ENCODE measurements around the gene FOXP3.
A peak's percentile ranks its signal among the peaks of the same experiment; 100 is the strongest.

Gene FOXP3

DNA sequence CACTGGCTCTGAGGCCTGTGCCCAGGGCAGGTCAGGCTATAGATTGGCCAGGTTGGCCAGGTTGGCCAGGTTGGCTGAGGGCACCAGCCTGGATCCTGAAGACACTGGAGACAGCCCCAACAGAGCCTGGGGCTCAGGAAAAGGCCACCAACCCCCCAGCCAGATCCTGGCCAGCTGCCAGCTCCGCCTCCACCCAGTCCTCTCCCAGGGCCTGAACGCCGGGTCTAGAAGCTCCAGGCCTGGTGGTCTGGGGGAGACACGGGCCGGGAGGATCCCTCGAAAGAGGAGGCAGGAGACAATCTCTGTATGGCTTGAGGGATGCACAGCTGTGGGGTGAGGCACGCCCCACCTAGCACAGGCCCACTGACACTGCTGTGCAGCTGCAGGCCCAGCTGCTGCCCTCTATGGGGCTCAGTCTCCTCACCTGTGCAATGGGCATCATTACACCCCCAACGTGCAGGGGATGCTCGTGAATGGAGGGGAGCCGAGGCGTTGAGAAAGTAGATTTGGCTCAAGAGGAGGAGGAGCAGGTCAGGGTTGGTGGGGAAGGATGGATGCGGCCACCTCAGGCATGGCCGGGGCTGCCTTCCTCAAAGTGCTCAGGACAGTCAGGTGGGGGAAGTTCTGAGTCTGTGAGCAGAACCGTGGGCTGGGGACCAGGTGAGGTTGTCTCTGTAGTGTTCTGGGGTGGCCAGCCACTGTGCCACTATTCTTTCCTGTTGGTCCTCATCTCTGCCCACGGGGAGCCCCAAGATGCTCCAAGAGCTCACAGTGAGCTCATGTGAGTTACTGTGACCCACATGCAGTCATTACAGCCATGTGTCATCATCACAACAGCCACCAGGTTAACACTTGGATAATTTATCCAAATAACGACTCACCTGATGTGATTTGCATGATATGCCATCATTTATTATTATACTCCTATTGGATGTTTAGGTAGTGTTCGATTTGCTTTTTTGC is 28.2 kb upstream of the FOXP3 start:
- Histone ChIP-seq H3K9me3 (ENCODE audit: control insufficient read depth in 2 of 2, low read length in 2 of 2) (no peaks in the 10 kb centered on the region), H3K4me3 (ENCODE audit: low read length in 2 of 2) (no peak overlapping the region), H3K9ac (ENCODE audit: low read depth in 1 of 2, low read length in 2 of 2) (no peak overlapping the region), H3K36me3 (ENCODE audit: control insufficient read depth in 2 of 2, insufficient read depth in 2 of 2, low read length in 2 of 2) (no peaks in the 10 kb centered on the region), H3K27me3 (ENCODE audit: control insufficient read depth in 2 of 2, insufficient read depth in 2 of 2, low read length in 2 of 2) (no peaks in the 10 kb centered on the region), H3K27ac (ENCODE audit: low read depth in 2 of 2, low read length in 2 of 2) (no peak overlapping the region), H3K4me1 (ENCODE audit: control insufficient read depth in 2 of 2, insufficient read depth in 2 of 2, low read length in 2 of 2) (no peaks in the 10 kb centered on the region)

DNA sequence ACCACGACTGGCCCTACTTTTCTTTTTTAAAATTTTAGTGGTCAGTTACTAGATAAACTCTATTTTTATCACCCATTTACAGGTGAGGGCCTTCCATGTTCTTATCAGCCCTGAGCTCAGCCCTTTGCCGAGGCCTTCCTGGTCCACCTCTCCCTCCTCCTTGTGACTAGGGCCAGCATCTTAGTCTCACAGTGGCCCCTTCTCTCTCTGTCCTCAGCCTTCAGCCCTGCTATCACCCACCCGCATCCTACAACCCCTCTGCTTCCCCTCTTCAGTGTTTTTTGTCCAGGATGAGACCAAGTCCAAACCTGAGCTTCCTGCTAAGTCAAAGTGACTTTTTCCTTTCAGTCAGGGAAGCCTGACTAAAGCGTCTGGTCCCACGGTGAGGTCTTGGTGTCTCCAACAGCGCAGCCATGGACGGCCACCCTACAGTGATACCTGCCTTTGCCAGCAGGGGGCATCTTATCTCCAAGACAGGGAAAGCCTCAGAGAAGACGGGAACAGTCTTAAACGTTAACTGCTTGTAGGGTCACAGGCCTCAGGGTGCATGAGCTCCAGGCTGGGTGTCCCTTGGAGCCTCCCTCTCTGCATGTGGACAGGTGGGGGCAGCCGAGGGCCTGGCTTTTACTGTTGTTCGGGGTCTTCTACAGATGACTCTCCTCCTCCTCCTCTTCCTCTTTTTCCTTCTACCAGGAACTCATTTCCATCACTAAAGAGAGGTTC is 27.3 kb upstream of the FOXP3 start:
- no peak overlapping the region for H3K9ac ChIP-seq (ENCODE audit: low read depth in 1 of 2, low read length in 2 of 2)
- H3K27me3 ChIP-seq (ENCODE audit: control insufficient read depth in 2 of 2, insufficient read depth in 2 of 2, low read length in 2 of 2), result no peaks in the 10 kb centered on the region
- H3K4me1 ChIP-seq (ENCODE audit: control insufficient read depth in 2 of 2, insufficient read depth in 2 of 2, low read length in 2 of 2), result no peaks in the 10 kb centered on the region
- H3K9me3 ChIP-seq (ENCODE audit: control insufficient read depth in 2 of 2, low read length in 2 of 2), result no peaks in the 10 kb centered on the region
- H3K36me3 ChIP-seq (ENCODE audit: control insufficient read depth in 2 of 2, insufficient read depth in 2 of 2, low read length in 2 of 2), result no peaks in the 10 kb centered on the region
- H3K27ac ChIP-seq (ENCODE audit: low read depth in 2 of 2, low read length in 2 of 2), result no peak overlapping the region
- H3K4me3 ChIP-seq (ENCODE audit: low read length in 2 of 2), result peak overlapping the region in 1 of 2 donors; percentile 7

DNA sequence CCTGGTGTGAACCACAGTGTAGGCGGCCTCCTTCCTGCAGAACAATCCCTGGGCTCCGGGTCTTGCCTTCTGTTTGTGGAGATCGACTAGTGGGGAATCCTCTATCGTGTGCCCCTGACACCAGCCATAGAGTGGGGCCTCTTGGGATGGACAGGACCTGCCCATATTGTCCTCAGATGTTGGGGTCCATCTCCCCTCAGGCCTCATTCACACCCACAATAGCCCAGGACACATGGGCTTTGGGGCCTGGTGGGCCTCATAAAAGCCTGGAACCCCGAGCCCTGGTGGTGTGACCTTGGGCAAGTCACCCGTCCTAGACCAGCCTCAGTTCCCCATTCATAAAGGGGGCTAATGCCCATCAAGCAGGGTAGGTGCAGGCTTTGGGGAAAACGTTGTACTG is 25.7 kb upstream of the FOXP3 start:
- no peak overlapping the region for H3K4me3 ChIP-seq (ENCODE audit: low read length in 2 of 2)
- H3K36me3 ChIP-seq (ENCODE audit: control insufficient read depth in 2 of 2, insufficient read depth in 2 of 2, low read length in 2 of 2), result no peaks in the 10 kb centered on the region
- H3K27me3 ChIP-seq (ENCODE audit: control insufficient read depth in 2 of 2, insufficient read depth in 2 of 2, low read length in 2 of 2), result no peaks in the 10 kb centered on the region
- H3K9ac ChIP-seq (ENCODE audit: low read depth in 1 of 2, low read length in 2 of 2), result no peak overlapping the region
- no peak overlapping the region for H3K27ac ChIP-seq (ENCODE audit: low read depth in 2 of 2, low read length in 2 of 2)
- no peaks in the 10 kb centered on the region for H3K4me1 ChIP-seq (ENCODE audit: control insufficient read depth in 2 of 2, insufficient read depth in 2 of 2, low read length in 2 of 2)
- no peaks in the 10 kb centered on the region for H3K9me3 ChIP-seq (ENCODE audit: control insufficient read depth in 2 of 2, low read length in 2 of 2)

DNA sequence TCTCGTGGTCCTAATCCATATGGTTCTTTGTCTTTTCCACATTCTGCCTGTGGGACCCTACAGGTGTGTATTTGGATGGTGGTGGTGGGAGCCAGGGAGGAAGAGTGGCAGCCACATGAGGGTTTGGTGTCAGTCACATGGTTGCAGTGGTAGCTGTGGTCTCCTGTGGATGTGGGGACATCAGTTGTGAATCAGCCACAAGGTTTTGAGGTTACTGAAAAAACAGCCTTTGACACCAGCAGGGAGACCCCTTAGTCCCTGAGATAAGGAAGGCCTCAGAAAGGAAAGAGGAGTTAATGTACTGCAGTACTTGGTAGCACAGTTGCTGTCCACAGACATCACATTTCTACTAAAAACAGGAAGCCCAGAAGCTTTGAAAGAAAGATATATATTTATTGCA is 23.2 kb upstream of the FOXP3 start:
- Histone ChIP-seq H3K27ac (ENCODE audit: low read depth in 2 of 2, low read length in 2 of 2) (no peak overlapping the region), H3K4me1 (ENCODE audit: control insufficient read depth in 2 of 2, insufficient read depth in 2 of 2, low read length in 2 of 2) (no peaks in the 10 kb centered on the region), H3K36me3 (ENCODE audit: control insufficient read depth in 2 of 2, insufficient read depth in 2 of 2, low read length in 2 of 2) (no peaks in the 10 kb centered on the region), H3K9ac (ENCODE audit: low read depth in 1 of 2, low read length in 2 of 2) (no peak overlapping the region), H3K9me3 (ENCODE audit: control insufficient read depth in 2 of 2, low read length in 2 of 2) (no peaks in the 10 kb centered on the region), H3K4me3 (ENCODE audit: low read length in 2 of 2) (no peak overlapping the region), H3K27me3 (ENCODE audit: control insufficient read depth in 2 of 2, insufficient read depth in 2 of 2, low read length in 2 of 2) (peaks cover 0 to under 1% of the 10 kb centered on the region in 2 donors)

DNA sequence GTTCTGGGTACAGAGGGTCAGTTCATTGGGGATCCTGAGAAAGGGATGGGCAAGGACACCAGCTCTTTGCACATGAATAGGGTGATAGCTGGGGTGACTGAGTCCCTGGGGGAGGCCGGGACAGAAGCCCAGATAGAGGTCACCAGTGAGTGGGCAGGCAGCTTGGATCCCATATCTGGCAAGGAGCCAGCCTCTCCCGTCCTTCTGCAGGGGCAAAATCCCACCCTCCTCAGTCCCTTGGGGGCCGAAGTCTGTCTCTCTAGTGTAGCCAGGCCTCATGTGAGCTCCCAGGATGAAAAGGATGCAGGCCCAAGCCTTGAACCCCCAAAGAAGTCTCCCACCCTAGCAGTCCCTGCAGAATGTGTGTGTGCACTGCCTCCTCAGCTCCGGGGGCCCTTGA is 22.1 kb upstream of the FOXP3 start:
- Histone ChIP-seq H3K4me3 (ENCODE audit: low read length in 2 of 2) (no peak overlapping the region), H3K36me3 (ENCODE audit: control insufficient read depth in 2 of 2, insufficient read depth in 2 of 2, low read length in 2 of 2) (no peaks in the 10 kb centered on the region), H3K9me3 (ENCODE audit: control insufficient read depth in 2 of 2, low read length in 2 of 2) (no peaks in the 10 kb centered on the region), H3K9ac (ENCODE audit: low read depth in 1 of 2, low read length in 2 of 2) (no peak overlapping the region), H3K27me3 (ENCODE audit: control insufficient read depth in 2 of 2, insufficient read depth in 2 of 2, low read length in 2 of 2) (peaks cover 0 to 2% of the 10 kb centered on the region in 2 donors), H3K4me1 (ENCODE audit: control insufficient read depth in 2 of 2, insufficient read depth in 2 of 2, low read length in 2 of 2) (no peaks in the 10 kb centered on the region), H3K27ac (ENCODE audit: low read depth in 2 of 2, low read length in 2 of 2) (no peak overlapping the region)

DNA sequence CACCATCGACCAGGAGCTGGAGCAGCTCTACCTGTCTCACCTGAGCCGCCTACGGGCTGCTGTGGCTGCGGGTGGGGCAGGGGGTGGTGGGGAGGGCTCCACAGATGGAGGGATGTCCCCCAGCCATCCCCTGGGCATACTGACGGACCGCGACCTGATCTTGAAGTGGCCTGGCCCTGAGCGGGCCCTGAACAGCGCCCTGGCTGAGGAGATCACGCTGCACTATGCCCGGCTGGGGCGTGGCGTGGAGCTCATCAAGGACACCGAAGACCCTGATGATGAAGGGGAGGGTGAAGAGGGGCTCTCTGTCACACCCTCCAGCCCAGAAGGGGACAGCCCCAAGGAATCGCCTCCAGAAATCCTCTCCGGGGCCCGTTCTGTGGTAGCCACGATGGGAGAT is 21.6 kb upstream of the FOXP3 start:
- Histone ChIP-seq H3K4me3 (ENCODE audit: low read length in 2 of 2) (no peak overlapping the region), H3K9ac (ENCODE audit: low read depth in 1 of 2, low read length in 2 of 2) (no peak overlapping the region), H3K4me1 (ENCODE audit: control insufficient read depth in 2 of 2, insufficient read depth in 2 of 2, low read length in 2 of 2) (no peaks in the 10 kb centered on the region), H3K27me3 (ENCODE audit: control insufficient read depth in 2 of 2, insufficient read depth in 2 of 2, low read length in 2 of 2) (peaks cover 0 to 2% of the 10 kb centered on the region in 2 donors), H3K27ac (ENCODE audit: low read depth in 2 of 2, low read length in 2 of 2) (no peak overlapping the region), H3K9me3 (ENCODE audit: control insufficient read depth in 2 of 2, low read length in 2 of 2) (no peaks in the 10 kb centered on the region), H3K36me3 (ENCODE audit: control insufficient read depth in 2 of 2, insufficient read depth in 2 of 2, low read length in 2 of 2) (no peaks in the 10 kb centered on the region)

DNA sequence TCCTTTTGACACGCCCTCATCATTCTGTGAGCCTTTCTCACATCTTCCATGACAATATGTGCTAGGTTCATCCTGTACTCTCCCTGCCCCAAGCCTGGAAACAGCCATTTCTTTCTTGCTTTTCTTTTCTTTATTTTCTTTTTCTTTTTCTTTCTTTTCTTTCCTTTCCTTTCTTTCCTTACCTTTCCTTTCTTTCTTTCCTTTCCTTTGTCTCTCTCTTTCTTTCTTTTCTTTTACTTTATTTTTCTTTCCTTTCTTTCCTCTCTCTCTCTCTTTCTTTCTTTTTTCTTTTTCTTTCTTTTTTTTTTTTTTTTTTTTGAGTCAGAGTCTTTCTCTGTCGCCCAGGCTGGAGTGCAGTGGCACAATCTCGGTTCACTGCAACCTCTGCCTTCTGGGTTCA is 19.7 kb upstream of the FOXP3 start:
- Histone ChIP-seq H3K4me3 (ENCODE audit: low read length in 2 of 2) (no peak overlapping the region), H3K27me3 (ENCODE audit: control insufficient read depth in 2 of 2, insufficient read depth in 2 of 2, low read length in 2 of 2) (peaks cover 0 to 2% of the 10 kb centered on the region in 2 donors), H3K9me3 (ENCODE audit: control insufficient read depth in 2 of 2, low read length in 2 of 2) (no peaks in the 10 kb centered on the region), H3K27ac (ENCODE audit: low read depth in 2 of 2, low read length in 2 of 2) (no peak overlapping the region), H3K9ac (ENCODE audit: low read depth in 1 of 2, low read length in 2 of 2) (no peak overlapping the region), H3K36me3 (ENCODE audit: control insufficient read depth in 2 of 2, insufficient read depth in 2 of 2, low read length in 2 of 2) (no peaks in the 10 kb centered on the region), H3K4me1 (ENCODE audit: control insufficient read depth in 2 of 2, insufficient read depth in 2 of 2, low read length in 2 of 2) (no peaks in the 10 kb centered on the region)

DNA sequence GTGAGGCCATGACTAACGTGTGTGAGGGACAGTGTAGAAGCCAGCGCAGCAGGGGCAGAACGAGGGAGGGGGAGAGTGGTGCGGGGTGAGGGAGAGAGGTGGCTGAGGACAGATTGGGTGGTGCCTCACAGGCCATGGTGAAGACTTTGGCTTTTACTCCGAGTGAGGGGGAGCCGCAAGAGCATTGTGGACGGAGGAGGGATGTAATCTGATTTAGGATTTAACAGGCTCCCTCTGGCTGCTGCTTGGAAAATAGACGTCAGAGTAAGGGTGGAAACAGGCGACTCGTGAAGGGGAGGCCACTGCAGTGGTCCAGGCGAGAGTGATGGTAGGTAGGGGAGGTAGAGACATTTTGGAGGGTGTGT is 18.1 kb upstream of the FOXP3 start:
- no peak overlapping the region for H3K27ac ChIP-seq (ENCODE audit: low read depth in 2 of 2, low read length in 2 of 2)
- no peaks in the 10 kb centered on the region for H3K36me3 ChIP-seq (ENCODE audit: control insufficient read depth in 2 of 2, insufficient read depth in 2 of 2, low read length in 2 of 2)
- no peaks in the 10 kb centered on the region for H3K9me3 ChIP-seq (ENCODE audit: control insufficient read depth in 2 of 2, low read length in 2 of 2)
- peaks cover 0 to 2% of the 10 kb centered on the region in 2 donors for H3K27me3 ChIP-seq (ENCODE audit: control insufficient read depth in 2 of 2, insufficient read depth in 2 of 2, low read length in 2 of 2)
- H3K9ac ChIP-seq (ENCODE audit: low read depth in 1 of 2, low read length in 2 of 2), result no peak overlapping the region
- H3K4me3 ChIP-seq (ENCODE audit: low read length in 2 of 2), result no peak overlapping the region
- no peaks in the 10 kb centered on the region for H3K4me1 ChIP-seq (ENCODE audit: control insufficient read depth in 2 of 2, insufficient read depth in 2 of 2, low read length in 2 of 2)

DNA sequence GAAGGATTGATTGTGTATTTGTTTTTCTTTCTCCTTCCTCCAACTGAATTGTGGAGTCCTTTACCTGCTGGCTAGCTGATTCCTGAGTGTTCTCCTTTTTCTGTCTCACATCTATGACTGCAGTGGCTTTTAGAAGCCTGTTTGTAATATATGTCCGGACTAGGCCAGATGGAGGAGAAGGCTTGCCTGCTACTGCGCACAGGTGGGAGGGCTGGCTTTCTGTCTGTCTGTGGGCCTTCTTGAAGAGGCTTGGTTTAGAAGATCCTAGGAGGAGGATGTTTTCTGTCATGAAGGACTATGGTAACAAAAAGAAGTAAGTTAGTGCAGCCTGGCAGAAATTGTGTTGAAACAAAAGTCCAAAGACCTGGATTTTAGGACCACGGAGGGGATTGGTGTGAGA is 13.6 kb upstream of the FOXP3 start:
- H3K27me3 ChIP-seq (ENCODE audit: control insufficient read depth in 2 of 2, insufficient read depth in 2 of 2, low read length in 2 of 2), result peaks cover 0 to 2% of the 10 kb centered on the region in 2 donors
- H3K4me3 ChIP-seq (ENCODE audit: low read length in 2 of 2), result no peak overlapping the region
- no peak overlapping the region for H3K9ac ChIP-seq (ENCODE audit: low read depth in 1 of 2, low read length in 2 of 2)
- H3K36me3 ChIP-seq (ENCODE audit: control insufficient read depth in 2 of 2, insufficient read depth in 2 of 2, low read length in 2 of 2), result no peaks in the 10 kb centered on the region
- no peaks in the 10 kb centered on the region for H3K9me3 ChIP-seq (ENCODE audit: control insufficient read depth in 2 of 2, low read length in 2 of 2)
- H3K4me1 ChIP-seq (ENCODE audit: control insufficient read depth in 2 of 2, insufficient read depth in 2 of 2, low read length in 2 of 2), result no peaks in the 10 kb centered on the region
- H3K27ac ChIP-seq (ENCODE audit: low read depth in 2 of 2, low read length in 2 of 2), result no peak overlapping the region

DNA sequence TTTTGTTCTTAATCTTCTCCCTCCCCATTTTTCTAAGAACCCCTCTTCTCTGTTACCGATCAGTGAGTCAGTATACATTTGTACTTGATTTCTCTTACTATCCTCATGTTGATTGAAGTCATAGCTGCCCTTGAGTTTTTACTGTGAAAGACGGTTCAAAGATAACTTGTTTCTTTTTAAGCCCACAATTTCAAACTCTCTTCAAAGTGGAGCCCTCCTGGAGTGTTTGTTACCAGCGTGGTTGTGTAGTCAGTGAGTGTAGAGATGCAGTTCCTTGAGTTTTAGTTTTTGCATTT is 13.0 kb upstream of the FOXP3 start:
- Histone ChIP-seq H3K4me3 (ENCODE audit: low read length in 2 of 2) (no peak overlapping the region), H3K27ac (ENCODE audit: low read depth in 2 of 2, low read length in 2 of 2) (no peak overlapping the region), H3K9ac (ENCODE audit: low read depth in 1 of 2, low read length in 2 of 2) (no peak overlapping the region), H3K36me3 (ENCODE audit: control insufficient read depth in 2 of 2, insufficient read depth in 2 of 2, low read length in 2 of 2) (no peaks in the 10 kb centered on the region), H3K9me3 (ENCODE audit: control insufficient read depth in 2 of 2, low read length in 2 of 2) (no peaks in the 10 kb centered on the region), H3K4me1 (ENCODE audit: control insufficient read depth in 2 of 2, insufficient read depth in 2 of 2, low read length in 2 of 2) (peaks cover 0 to under 1% of the 10 kb centered on the region in 2 donors), H3K27me3 (ENCODE audit: control insufficient read depth in 2 of 2, insufficient read depth in 2 of 2, low read length in 2 of 2) (peaks cover 0 to under 1% of the 10 kb centered on the region in 2 donors)
